NB4 (cell line): Measurements from ENCODE around the gene MALL.
"Not testable (repeated sequence)": the region's sequence is repeated elsewhere in the genome, so short reads cannot be mapped to it uniquely, and the experiment has no call there.

ENCODE experiments used
- CTCF ChIP-seq: IDR thresholded peaks from one replicate; pipeline ENCODE4 v1.5.1; 2012; ENCODE audit warnings: low read depth, low read length
- MYC ChIP-seq: IDR thresholded peaks from 2 replicates; pipeline ENCODE4 v1.6.1; 2011; ENCODE audit warnings: low read depth, low read length
- POLR2A ChIP-seq: IDR thresholded peaks from 2 replicates; pipeline ENCODE4 v1.6.1; 2011; ENCODE audit warnings: mild to moderate bottlenecking; ENCODE audit not compliant: insufficient read length; ENCODE audit errors: extremely low read depth
- TF ChIP-seq, protein P1 (sequence below): IDR thresholded peaks from 2 replicates; pipeline ENCODE4 v1.6.1; 2011; ENCODE audit warnings: low read depth, low read length

GRCh38 chr2:110053688-110054087, 61.9 kb downstream of the MALL start:
- not testable (repeated sequence) for TF ChIP-seq CTCF, POLR2A, MYC
- TF ChIP-seq, protein P1, sequence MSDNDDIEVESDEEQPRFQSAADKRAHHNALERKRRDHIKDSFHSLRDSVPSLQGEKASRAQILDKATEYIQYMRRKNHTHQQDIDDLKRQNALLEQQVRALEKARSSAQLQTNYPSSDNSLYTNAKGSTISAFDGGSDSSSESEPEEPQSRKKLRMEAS = not testable (repeated sequence)
